NB4 (cell line): ENCODE results near the gene PARPBP.
A peak's percentile ranks its signal among the peaks of the same experiment; 100 is the strongest.

ENCODE experiments used
- DNase-seq: peaks from one replicate; pipeline ENCODE4 v3.0.0; 2010; ENCODE audit warnings: low read depth
- H3K4me3 ChIP-seq: one replicate; pipeline ENCODE4 v1.5.1; 2011; ENCODE audit warnings: mild to moderate bottlenecking, low read depth, low read length, moderate library complexity
- CTCF ChIP-seq: IDR thresholded peaks from one replicate; pipeline ENCODE4 v1.5.1; 2012; ENCODE audit warnings: low read depth, low read length
- MAX ChIP-seq: IDR thresholded peaks from 2 replicates; pipeline ENCODE4 v1.6.1; 2011; ENCODE audit warnings: low read depth, low read length
- MYC ChIP-seq: IDR thresholded peaks from 2 replicates; pipeline ENCODE4 v1.6.1; 2011; ENCODE audit warnings: low read depth, low read length
- POLR2A ChIP-seq: IDR thresholded peaks from 2 replicates; pipeline ENCODE4 v1.6.1; 2011; ENCODE audit warnings: mild to moderate bottlenecking; ENCODE audit not compliant: insufficient read length; ENCODE audit errors: extremely low read depth

PARPBP gene

GRCh38 chr12:102106905-102107304, 13.1 kb upstream of the PARPBP start:
- no peak overlapping the region for H3K4me3 ChIP-seq
- DNase-seq = no peak
- TF ChIP-seq CTCF (no peak), MYC (no peak), MAX (no peak), POLR2A (no peak)

- no peak overlapping the region for H3K4me3 ChIP-seq
- TF ChIP-seq CTCF = no peak
- DNase-seq = no peak
Measured at GRCh38 chr12:102107970-102108369, 12.0 kb upstream of the PARPBP start.

GRCh38 chr12:102110782-102111181, 9.2 kb upstream of the PARPBP start:
- H3K4me3 ChIP-seq = no peak overlapping the region
- DNase-seq = no peak
- TF ChIP-seq POLR2A (no peak), MAX (no peak), CTCF (no peak), MYC (no peak)

- no peak overlapping the region for H3K4me3 ChIP-seq
- DNase-seq = no peak
- TF ChIP-seq CTCF (no peak), POLR2A (no peak), MYC (no peak), MAX (no peak)
Measured at GRCh38 chr12:102114212-102114611, 5.8 kb upstream of the PARPBP start.

GRCh38 chr12:102116392-102116791, 3.6 kb upstream of the PARPBP start:
- TF ChIP-seq CTCF (no peak), MYC (no peak), MAX (no peak), POLR2A (no peak)
- no peak overlapping the region for H3K4me3 ChIP-seq
- DNase-seq = no peak

- no peak for TF ChIP-seq MYC
- TF ChIP-seq MAX = no peak
- TF ChIP-seq POLR2A = no peak
- no peak for TF ChIP-seq CTCF
- H3K4me3 ChIP-seq = peak overlapping the region; percentile 80
- no peak for DNase-seq
Measured at GRCh38 chr12:102118874-102119273, 1.1 kb upstream of the PARPBP start.
